Mammary epithelial cell (primary cell): ENCODE results near the gene GTF2F2.

Experiments
- CTCF ChIP-seq, 2 donors: IDR thresholded peaks in 1 of 2; conservative IDR thresholded peaks in 1 of 2; 2 replicates each; pipeline ENCODE4 v1.5.1; 2011 to 2012; ENCODE audit warnings: inconsistent platforms in 2 of 2, low read length in 2 of 2, mild to moderate bottlenecking in 2 of 2, control low read depth in 1 of 2, low read depth in 1 of 2; ENCODE audit not compliant: insufficient read depth in 1 of 2; ENCODE audit errors: extremely low read depth in 1 of 2
- EZH2 ChIP-seq: IDR thresholded peaks from 2 replicates; pipeline ENCODE4 v1.6.1; 2012; ENCODE audit warnings: low read length, inconsistent platforms, borderline replicate concordance

- TF ChIP-seq CTCF (conservative IDR thresholded peaks at IDR 0.05 in 1 of 2, IDR thresholded peaks at IDR 0.05 in 1 of 2; ENCODE audit: extremely low read depth in 1 of 2, insufficient read depth in 1 of 2, low read depth in 1 of 2, low read length in 2 of 2) (no peak), EZH2 (no peak)
Measured at GRCh38 chr13:45296259-45296658, 175.9 kb downstream of the GTF2F2 start.
